Sigmoid colon (tissue), 4 donors: Measurements from ENCODE around the gene THEM5.

Source experiments
- EP300 ChIP-seq, 4 donors: sonication (generic); formaldehyde crosslinking; IDR thresholded peaks; one replicate each; pipeline ENCODE4 v1.6.1; 2017; ENCODE audit warnings: antibody characterized with exemption in 4 of 4
- POLR2A ChIP-seq, 2 donors: fragments of 450-650 bp; IDR thresholded peaks; one replicate each; pipeline ENCODE4 v1.6.1; 2016; ENCODE audit warnings: antibody characterized with exemption in 2 of 2, mild to moderate bottlenecking in 2 of 2, moderate library complexity in 2 of 2
- POLR2AphosphoS5 ChIP-seq, 4 donors: sonication (generic); formaldehyde crosslinking; IDR thresholded peaks; one replicate each; pipeline ENCODE4 v1.6.1; 2017; ENCODE audit warnings: antibody characterized with exemption in 4 of 4
- TF ChIP-seq, protein P1 (sequence below), 4 experiments: fragments of 450-650 bp in 3 of 4; fragments of 200-600 bp in 1 of 4; IDR thresholded peaks; one replicate each; pipeline ENCODE4 v1.5.1; 2016 to 2019; ENCODE audit warnings: antibody characterized with exemption in 4 of 4, mild to moderate bottlenecking in 3 of 4, moderate library complexity in 2 of 4

DNA sequence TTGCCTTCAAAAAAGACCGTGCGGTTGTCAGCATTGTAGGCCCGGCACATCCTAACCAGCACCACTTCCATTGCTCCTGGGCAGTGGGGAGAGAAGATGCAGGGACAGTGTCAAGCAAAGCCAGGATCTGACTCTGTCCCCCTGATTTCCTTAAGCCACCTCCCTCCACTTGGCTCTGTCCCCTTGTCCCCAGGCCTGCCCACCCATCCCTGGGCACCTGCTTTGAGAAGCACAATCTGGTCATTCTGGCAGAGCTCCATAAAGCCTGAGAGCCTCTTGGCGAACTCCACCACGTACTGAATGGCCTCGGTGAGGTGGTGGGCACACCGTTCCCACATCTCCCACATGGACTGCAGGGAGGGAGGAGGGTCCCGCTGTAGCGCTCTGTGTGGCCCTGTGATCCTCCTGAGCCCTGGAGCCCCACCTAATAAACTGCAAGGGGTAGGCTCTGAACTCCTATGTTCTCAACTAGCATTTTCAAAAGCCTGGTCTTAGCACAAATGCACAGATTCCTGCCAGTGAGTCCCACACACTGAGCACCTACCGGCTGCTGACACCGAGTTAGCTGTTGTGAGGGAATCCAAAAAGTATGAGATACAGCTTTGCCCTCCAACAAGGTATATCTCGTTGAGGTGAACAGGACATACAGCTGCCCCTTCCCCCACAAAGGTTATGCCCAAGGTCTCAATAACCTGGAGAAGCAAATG, 40.1 kb downstream of the THEM5 start:
- TF ChIP-seq, protein P1, sequence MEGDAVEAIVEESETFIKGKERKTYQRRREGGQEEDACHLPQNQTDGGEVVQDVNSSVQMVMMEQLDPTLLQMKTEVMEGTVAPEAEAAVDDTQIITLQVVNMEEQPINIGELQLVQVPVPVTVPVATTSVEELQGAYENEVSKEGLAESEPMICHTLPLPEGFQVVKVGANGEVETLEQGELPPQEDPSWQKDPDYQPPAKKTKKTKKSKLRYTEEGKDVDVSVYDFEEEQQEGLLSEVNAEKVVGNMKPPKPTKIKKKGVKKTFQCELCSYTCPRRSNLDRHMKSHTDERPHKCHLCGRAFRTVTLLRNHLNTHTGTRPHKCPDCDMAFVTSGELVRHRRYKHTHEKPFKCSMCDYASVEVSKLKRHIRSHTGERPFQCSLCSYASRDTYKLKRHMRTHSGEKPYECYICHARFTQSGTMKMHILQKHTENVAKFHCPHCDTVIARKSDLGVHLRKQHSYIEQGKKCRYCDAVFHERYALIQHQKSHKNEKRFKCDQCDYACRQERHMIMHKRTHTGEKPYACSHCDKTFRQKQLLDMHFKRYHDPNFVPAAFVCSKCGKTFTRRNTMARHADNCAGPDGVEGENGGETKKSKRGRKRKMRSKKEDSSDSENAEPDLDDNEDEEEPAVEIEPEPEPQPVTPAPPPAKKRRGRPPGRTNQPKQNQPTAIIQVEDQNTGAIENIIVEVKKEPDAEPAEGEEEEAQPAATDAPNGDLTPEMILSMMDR (IDR thresholded peaks at IDR 0.05) = no peak
- no peak for TF ChIP-seq POLR2AphosphoS5 (IDR thresholded peaks at IDR 0.05)
- TF ChIP-seq EP300 (IDR thresholded peaks at IDR 0.05) = no peak
- no peak for TF ChIP-seq POLR2A (IDR thresholded peaks at IDR 0.05)
